ENCODE results near the gene SERPINA12.

The SERPINA12 gene

DNA sequence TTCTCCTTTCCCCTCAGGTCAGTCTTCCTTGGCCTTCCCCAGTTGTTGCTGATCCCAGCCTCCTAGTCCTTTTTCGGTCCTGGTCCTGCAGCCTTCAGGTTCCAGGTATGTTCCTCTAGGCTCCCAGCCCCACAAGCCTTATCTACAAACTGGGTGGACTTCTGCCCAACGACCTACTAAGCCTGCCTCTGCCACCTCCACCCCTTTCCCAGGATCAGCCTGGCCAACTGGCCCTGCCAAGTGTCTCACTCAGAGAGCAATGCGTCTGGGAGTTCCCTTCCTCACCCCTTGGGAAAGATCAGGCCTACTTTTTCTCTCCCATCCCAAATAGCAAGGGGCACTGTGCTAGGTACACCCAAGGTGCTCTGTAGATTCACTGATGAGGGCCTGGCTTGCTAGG, at the start of gene SERPINA12:
Gene SERPINA12 (minus strand): TSS at position 114 of the 400 bp plus-strand sequence. CDS start 11,072 bp downstream, outside the sequence.
- no peak for DNase-seq

DNA sequence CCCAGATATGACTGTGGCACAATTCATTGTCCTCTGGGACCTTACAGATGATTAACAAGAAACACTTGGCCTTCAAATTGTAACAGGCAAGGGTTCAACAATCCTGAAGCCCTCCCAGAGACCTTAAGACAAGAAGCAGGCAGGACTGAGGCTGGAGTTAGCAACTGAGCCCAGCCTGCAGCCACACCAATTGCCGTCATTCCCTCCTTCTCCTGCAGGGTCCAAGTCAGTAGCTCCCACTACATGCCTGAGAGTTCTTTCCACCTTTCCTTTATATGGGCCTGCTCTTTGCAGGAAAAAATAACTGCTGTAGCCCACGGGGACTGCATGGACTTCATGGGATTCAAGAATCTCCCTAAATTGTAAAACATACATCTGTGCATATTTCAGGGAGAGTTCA, 49.6 kb upstream of the SERPINA12 start:
- DNase-seq, result no peak

DNA sequence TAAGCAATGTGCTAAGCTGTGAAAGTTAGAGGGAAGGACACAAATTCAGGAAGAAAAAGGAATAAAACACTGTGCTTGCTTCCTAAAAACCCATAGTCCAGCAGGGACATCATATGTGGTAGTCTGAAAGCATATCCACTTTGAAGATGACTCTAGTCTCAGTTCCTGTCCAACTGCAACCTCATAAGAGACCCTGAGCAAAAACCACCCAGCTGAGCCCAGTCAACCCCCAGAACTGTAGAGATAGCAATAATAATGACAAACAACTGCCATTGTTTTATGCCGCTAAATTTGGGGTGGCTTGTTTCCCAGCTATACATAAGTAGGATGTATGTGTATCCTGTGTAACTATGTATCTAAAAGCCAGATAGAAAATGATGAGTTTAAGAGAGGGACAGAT, 48.1 kb upstream of the SERPINA12 start:
- no peak for DNase-seq

GRCh38 chr14:94555991-94556390, 46.7 kb upstream of the SERPINA12 start:
- DNase-seq, result no peak

DNA sequence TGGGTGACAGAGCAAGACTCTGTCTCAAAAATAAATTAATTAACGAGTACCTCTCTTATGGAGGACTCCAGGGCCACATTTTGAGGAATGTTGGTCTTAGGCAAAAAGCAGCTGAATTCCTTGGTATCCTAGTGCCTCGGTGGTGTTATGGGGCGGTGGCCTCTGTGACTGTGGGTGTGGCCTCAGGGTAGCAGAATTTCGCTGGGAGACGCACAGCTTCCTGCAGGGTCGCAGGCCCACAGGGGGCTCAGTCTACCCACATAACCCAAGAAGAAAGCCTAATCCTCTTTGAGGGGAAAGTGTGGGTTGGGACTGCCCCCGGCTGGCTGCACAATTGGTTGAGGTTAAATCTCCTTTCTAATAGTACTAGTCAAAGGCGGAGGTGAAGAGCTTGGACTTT, 40.8 kb upstream of the SERPINA12 start:
- no peak for DNase-seq

GRCh38 chr14:94548999-94549985, 40.0 kb upstream of the SERPINA12 start:
- peak; percentile 17 for DNase-seq

- DNase-seq, result no peak
Measured at GRCh38 chr14:94548131-94548998, 39.1 kb upstream of the SERPINA12 start.

DNA sequence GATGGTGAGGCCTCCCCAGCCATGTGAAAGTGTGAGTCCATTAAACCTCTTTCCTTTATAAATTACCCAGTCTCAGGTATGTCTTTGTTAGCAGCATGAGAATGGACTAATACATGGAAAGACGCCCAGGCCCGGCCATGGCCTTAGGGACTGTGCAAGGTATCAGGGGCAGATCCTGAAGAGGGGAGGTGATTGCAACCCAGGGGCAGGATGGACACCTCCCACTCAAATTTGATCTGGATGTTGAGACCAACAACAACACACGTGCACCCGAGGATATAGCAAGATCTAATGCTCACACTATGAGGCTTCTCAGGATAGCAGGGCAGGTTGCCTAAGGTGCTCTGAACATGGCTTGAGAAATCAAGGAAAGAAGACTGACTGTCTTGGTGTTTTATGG, 38.5 kb upstream of the SERPINA12 start:
- DNase-seq, result no peak

GRCh38 chr14:94547151-94547680, 37.9 kb upstream of the SERPINA12 start:
- no peak for DNase-seq

DNA sequence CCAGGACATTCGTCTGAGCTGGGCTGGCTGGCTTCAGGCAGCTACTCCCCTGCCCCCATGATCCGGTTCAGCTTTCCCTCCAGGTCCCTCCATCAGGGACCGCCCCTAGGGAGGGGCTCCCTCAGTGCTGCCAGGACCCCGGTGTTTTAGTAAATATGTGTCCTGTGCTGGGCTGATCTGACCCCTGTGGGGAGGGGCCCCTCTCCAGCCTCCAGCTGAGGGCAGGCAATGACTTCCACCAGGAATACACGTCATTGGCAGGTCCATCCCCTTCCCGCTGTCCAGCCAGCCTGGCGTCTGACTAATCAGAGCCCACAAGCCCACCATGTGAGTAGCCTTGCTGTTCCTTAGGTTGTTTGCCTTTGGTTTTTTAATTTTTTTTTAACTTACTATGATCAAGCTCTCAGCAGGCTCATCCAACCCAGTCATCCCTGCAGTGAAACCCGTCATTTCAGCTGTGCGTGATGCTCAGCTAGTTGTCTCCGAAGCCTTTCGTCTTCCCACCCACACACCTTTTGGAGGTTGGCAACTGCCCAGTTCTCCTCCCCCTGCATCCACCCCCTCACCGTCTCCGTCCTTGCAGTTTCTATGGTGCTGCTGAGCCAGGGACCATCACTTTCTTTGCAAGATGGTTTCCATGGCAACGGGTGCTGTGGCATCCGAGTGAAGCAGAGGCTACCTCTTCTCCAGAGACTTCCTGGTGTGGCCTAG, 36.0 kb upstream of the SERPINA12 start:
- peak; percentile 67 for DNase-seq

GRCh38 chr14:94544726-94545125, 35.5 kb upstream of the SERPINA12 start:
- no peak for DNase-seq

- no peak for DNase-seq
Measured at GRCh38 chr14:94543449-94544124, 34.3 kb upstream of the SERPINA12 start.

- no peak for DNase-seq
Measured at GRCh38 chr14:94542811-94543440, 33.7 kb upstream of the SERPINA12 start.

- no peak for DNase-seq
Measured at GRCh38 chr14:94542111-94542810, 33.0 kb upstream of the SERPINA12 start.

- no peak for DNase-seq
Measured at GRCh38 chr14:94541234-94541975, 32.1 kb upstream of the SERPINA12 start.

DNA sequence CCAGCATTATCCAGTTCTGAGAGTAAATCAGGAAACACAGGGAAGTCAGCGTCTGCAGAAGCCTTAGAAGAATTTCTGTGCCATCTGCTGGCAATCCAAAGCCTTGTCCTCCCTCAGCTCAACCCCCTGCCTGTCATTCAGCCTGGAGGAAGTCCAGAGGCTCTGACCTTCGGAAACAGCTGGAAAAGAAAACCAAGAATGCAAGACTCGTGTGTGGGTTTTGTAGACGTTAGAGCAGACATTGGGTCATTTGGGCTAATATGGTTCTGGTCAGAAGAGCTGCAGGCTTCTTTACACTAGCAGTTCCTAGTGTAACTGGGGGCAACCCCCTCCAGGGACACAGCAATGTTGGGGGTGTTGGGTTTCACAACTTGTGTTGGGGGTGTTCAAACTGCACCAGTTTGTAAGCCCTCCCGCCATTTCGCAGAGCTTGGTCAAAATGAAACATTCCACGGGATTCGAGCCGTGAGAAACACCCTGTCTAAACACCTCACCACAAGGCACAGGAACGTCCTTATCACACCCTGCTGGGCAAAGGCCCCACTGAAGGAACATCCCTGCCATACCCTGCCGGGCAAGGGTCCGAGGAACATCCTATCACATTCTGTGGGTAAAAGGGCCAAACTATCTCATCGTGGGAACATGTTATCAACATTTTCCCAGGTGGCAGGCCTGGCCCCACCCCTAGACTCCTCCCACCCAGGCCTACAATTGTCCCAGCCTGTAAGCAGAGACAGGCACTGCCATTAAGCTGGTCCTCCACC, 30.9 kb upstream of the SERPINA12 start:
- DNase-seq, result no peak

DNA sequence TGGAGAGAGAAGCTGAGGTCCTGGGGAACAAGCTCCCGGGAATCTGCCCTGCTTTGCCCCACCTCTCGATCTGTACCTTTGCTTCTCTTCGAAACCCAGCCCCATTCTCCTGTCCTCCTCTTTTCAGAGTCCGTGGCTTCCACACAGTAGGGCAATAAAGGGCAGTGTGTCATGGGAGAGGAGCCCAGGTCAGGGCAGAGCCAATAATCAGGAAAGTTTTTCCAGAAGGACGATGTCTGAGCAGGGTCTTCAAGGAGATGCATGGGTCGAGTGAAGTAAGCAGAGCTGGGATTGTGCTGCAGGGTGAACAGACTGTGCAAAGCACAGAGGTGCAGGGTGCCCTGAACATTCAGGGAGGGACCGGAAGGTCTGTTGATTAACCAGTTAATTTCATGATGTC, 29.9 kb upstream of the SERPINA12 start:
- no peak for DNase-seq

- no peak for DNase-seq
Measured at GRCh38 chr14:94538070-94538740, 28.9 kb upstream of the SERPINA12 start.

DNA sequence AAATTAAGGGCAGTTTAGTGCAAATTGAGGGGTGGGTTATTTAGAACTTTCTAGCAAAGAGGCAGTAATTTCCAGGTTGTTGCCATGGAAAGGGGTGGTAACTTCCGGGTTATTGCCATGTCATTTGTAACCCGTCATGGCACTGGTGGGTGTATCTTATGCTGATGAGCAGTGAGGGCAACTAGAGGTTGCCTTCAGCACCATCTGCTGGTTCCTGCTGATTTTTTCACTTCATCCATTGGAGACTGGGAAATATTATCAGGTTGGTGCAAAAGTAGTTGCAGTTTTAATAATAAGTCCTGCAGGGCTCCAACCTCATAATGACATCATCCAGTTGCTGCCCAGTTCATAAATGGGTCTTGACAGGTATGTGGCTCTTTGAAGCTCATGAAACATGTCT, 27.6 kb upstream of the SERPINA12 start:
- DNase-seq, result no peak
